CD4-positive, alpha-beta T cell treated with Interleukin-4 for 4 hours (primary cell): ENCODE results near the gene IFITM1.

Source experiments
- DNase-seq: peaks from one replicate; pipeline ENCODE4 v3.0.0-alpha.2; 2020

IFITM1 gene

DNA sequence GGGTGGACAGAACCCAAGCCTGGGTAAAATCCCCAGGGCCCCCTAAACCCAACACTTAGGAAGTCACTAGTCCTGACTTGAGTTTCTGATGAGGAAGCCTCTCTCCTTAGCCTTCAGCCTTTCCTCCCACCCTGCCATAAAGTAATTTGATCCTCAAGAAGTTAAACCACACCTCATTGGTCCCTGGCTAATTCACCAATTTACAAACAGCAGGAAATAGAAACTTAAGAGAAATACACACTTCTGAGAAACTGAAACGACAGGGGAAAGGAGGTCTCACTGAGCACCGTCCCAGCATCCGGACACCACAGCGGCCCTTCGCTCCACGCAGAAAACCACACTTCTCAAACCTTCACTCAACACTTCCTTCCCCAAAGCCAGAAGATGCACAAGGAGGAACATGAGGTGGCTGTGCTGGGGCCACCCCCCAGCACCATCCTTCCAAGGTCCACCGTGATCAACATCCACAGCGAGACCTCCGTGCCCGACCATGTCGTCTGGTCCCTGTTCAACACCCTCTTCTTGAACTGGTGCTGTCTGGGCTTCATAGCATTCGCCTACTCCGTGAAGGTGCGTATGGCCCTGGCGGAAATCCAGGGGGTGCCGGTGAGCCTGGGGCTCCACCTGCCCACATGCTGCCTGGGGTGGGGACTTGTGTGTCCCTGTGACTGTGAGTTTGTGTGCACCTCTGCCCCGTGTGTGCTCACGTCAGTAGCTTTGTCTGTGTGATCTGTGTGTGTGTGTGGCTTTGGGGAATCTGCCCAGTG, at the start of gene IFITM1:
Gene IFITM1, plus strand, starts transcription at position 254 of the 767 bp plus-strand sequence. Its CDS starts 131 bp downstream, at position 385.
- peak; percentile 70 for DNase-seq

DNA sequence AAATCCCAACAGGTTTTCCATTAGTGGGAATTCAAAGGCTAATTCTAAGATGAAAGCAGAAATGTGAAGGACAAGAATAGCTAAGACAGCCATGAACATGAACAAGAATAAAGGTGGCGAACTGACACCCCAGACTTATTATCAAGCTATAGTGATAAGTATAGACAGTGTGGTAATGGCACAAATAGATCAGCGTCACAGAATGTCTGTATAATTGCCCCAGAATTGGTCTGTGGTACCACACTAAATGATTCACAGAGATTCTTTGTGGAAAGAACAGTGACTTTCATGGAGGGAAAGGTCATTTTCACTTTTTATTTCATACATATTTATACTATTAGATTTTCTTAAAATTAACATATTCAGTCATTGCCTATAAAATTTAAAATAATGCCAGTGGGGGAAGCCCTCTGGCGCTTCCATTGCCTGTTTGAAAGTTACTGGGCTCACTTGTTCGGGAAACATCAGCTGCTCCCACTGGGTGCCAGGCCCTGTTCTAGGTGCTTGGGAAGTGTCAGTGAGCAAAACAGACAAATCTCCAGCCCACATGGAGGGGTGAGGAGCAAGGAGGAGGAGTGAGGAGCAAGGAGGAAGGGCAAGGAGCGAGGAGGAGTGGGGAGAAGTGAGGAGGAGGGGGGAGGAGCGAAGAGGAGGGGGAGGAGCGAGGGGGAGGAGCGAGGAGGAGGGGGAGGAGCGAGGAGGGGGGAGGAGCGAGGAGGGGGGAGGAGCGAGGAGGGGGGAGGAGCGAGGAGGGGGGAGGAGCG, 47.0 kb upstream of the IFITM1 start:
- peak; percentile 40 for DNase-seq

- peak; percentile 36 for DNase-seq
Measured at GRCh38 chr11:267491-267994, 46.3 kb upstream of the IFITM1 start.

DNA sequence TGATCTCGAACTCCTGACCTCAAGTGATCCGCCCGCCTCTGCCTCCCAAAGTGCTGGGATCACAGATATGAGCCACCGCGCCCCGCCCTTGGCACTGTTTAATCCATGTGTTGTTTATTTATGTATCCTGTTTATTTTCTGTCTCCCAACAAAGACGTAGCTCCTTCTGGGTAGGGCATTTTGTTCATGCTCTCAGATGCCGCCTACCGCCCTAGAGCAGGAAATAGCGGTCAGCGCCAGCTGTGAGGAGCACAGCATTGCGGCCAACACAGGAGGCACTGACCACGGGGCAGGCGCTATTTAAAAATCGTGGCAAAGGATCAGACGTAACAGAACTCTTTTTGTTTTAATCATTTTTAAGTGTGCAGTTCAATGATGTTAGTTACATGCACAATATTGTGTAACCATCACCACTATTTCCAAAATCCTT, 45.1 kb upstream of the IFITM1 start:
- DNase-seq, result peak; percentile 56

DNA sequence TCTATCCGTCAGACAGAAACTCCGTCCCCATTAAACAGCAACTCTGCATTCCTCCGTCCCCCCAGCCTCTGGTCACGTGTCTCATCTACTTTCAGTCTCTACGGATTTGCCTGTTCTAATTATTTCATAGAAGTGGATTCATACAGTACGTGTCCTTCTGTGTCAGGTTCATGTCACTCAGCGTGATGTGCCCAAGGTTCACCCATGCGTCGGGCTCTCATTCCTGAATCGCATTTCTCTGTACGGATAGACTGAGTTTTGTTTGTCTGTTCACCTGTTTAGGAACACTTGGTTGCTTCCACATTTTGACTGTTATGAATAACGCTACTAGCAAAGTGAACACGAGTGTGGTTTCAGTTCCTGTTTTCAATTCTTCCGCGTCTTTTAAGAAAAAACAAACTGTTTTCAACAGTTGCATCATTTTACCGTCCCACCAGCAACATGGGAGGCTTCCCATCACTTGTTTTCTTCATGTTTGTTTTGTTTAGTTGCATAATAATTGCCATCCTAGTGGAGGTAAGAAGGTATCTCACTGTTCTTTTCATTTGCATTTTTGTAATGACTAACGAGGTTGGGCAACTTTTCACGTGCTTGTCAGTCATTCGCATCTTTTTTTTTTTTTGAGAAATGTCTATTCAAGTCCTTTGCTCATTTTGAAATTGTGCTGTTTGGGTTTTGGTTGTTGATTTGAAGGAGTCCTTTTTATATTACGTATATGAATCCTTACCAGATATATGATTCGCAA, 44.5 kb upstream of the IFITM1 start:
- peak; percentile 81 for DNase-seq

GRCh38 chr11:270451-271318, 43.2 kb upstream of the IFITM1 start:
- no peak for DNase-seq

- DNase-seq, result no peak
Measured at GRCh38 chr11:271319-271715, 42.5 kb upstream of the IFITM1 start.

DNA sequence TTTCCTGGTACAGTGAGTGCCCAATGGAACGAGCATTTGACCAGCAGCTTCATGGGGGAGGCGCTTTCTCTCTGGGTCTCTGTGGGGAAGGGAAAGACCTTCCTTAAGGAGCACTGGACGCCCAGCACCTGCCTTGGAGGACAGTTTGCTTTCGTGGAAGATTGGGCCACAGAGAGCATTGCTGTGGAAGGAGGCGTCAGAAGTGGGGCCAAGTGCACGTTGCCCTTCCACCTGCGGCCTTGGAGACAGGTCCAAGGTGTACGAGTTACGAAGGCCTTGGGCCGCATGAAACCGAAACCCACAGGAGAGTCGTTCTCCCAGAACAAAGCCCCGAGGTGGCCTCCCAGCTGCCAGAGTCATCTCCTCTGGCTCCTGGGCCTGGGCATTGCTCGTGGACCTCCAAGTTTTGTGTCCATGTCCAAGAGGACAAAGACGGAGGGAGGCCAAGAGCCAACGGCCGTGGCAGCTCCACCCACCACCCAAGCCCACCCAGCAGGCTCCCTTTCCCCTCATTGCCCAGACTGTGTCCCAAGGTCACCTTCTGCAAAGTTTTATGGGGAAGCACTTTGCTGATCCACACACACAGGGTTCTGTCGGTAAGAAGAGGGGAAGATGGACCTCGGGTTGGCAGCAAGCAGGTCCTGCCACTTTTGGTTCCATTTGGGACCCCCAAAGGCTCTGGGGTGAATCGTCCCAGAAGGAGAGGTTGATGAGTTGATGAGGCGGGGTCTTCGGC, 41.5 kb upstream of the IFITM1 start:
- DNase-seq, result no peak

DNA sequence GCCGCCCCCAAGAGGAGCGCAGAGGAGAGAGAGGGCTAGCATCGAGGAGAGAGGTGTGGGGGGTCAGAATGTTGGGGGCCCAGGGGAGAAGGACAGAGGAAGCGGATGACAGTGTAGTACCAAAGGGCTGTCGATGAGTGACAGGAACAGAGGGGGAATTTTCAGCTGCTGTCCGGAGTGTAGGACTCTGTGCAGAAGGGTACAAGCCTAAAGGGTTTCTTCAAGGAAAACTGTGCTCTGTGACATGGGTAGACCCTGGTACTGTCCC, 41.0 kb upstream of the IFITM1 start:
- no peak for DNase-seq

GRCh38 chr11:276219-276618, 37.6 kb upstream of the IFITM1 start:
- no peak for DNase-seq

- no peak for DNase-seq
Measured at GRCh38 chr11:278001-278951, 35.6 kb upstream of the IFITM1 start, which contains the start of gene NLRP6. TSS of gene NLRP6 (plus strand) at chr11:278407. CDS start at chr11:278570, 163 bp downstream.

DNA sequence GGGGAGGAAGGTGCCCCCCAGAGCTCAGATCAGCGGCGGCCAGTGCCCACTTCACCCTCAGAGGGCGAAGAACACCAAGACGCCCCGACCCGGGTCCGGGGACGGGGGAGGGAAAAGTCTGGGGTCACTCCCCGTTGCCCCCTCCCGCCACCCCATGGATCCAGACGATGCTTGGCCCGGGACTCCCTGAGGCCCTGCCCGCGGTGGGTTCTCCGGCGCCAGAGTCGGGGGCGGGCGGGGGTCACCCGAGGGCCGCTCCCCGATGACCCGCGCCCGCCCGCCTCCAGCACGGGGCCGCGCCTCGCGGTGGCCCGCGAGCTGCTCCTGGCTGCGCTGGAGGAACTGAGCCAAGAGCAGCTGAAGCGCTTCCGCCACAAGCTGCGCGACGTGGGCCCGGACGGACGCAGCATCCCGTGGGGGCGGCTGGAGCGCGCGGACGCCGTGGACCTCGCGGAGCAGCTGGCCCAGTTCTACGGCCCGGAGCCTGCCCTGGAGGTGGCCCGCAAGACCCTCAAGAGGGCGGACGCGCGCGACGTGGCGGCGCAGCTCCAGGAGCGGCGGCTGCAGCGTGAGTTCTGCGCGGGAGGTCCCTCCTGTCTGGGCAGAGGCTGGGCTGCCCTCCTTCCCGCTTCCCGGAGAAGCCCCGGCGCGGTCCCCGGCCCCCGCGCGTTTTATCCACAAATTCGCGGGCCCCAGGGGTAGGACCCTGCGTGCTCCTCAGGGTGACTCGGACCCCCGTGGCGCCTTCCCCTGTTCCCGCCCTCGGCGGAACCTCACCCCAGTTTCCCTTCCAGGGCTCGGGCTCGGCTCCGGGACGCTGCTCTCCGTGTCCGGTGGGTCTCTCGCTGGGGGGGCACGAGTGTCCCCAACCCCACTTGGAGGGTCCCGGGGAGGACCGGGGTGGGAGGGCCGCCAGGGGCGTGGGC, 34.5 kb upstream of the IFITM1 start:
- no peak for DNase-seq

DNA sequence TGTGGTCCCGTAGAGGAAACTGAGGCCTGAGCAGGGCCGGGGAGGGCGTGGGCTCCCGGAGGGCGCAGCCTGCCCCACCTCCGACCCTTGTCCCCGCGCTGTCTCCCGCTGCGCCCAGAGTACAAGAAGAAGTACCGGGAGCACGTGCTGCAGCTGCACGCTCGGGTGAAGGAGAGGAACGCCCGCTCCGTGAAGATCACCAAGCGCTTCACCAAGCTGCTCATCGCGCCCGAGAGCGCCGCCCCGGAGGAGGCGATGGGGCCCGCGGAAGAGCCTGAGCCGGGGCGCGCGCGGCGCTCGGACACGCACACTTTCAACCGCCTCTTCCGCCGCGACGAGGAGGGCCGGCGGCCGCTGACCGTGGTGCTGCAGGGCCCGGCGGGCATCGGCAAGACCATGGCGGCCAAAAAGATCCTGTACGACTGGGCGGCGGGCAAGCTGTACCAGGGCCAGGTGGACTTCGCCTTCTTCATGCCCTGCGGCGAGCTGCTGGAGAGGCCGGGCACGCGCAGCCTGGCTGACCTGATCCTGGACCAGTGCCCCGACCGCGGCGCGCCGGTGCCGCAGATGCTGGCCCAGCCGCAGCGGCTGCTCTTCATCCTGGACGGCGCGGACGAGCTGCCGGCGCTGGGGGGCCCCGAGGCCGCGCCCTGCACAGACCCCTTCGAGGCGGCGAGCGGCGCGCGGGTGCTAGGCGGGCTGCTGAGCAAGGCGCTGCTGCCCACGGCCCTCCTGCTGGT, 33.7 kb upstream of the IFITM1 start:
- peak; percentile 32 for DNase-seq

DNA sequence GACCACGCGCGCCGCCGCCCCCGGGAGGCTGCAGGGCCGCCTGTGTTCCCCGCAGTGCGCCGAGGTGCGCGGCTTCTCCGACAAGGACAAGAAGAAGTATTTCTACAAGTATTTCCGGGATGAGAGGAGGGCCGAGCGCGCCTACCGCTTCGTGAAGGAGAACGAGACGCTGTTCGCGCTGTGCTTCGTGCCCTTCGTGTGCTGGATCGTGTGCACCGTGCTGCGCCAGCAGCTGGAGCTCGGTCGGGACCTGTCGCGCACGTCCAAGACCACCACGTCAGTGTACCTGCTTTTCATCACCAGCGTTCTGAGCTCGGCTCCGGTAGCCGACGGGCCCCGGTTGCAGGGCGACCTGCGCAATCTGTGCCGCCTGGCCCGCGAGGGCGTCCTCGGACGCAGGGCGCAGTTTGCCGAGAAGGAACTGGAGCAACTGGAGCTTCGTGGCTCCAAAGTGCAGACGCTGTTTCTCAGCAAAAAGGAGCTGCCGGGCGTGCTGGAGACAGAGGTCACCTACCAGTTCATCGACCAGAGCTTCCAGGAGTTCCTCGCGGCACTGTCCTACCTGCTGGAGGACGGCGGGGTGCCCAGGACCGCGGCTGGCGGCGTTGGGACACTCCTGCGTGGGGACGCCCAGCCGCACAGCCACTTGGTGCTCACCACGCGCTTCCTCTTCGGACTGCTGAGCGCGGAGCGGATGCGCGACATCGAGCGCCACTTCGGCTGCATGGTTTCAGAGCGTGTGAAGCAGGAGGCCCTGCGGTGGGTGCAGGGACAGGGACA, 32.9 kb upstream of the IFITM1 start:
- DNase-seq, result peak; percentile 18

- no peak for DNase-seq
Measured at GRCh38 chr11:281486-282161, 32.2 kb upstream of the IFITM1 start.

GRCh38 chr11:282171-282570, 31.7 kb upstream of the IFITM1 start:
- DNase-seq, result no peak
